Stimulated activated CD8-positive, alpha-beta memory T cell treated with anti-CD3 and anti-CD28 coated beads, Interleukin-7, amount 100 ng/mL, for 24 hours (primary cell): ENCODE data around the gene ROR2.

Source experiments
- DNase-seq: peaks from one replicate; pipeline ENCODE4 v3.0.0-alpha.2; 2020; ENCODE audit warnings: low read depth

The ROR2 gene

DNA sequence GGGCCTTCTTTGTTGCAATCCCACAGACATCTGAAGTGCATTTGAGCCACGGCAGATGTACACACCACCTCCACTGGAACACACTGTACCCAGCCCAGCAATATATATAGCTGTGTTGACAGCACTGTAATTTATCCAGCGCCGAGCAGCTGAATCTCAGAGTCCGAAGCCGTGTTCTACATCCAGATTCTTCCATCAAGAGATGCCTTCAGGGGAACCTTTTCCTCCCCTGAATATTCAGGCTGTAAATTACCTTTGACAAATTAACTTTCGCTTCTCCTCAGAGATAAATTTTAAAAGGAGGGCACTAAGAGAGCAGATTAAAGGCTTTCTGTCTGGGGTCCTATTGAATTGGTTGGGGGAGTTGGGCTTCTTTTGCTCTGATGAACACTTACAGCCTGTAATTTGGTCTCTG, 76.4 kb downstream of the ROR2 start:
- DNase-seq, result no peak

DNA sequence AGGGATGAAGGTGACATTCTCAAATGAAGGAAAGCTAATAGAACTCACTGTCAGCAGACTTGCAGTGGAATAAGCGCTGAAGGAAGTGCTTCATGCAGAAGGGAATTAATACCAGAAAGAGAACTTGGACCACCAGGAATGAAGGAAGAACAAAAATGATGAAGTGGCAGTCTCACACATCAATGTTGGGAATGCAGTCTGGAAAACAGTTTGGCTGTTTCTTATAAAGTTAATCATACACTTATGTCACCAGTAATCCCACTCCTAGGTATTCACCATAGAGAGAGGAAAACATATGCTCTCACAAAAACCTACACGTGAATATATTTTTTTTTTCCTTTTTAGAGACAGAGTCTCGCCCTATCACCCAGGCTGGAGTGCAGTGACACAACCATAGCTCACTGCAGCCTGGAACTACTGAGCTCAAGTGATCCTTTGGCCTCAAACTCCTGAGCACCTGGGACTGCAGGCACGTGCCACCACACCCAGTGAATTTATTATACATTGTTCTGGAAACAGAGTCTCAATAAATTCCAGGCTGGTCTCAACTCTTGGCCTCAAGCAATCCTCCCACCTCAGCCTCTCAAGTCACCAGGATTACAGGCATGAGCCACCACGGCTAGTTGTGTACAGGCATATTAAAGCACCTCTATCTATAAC, 81.2 kb downstream of the ROR2 start:
- DNase-seq, result no peak

DNA sequence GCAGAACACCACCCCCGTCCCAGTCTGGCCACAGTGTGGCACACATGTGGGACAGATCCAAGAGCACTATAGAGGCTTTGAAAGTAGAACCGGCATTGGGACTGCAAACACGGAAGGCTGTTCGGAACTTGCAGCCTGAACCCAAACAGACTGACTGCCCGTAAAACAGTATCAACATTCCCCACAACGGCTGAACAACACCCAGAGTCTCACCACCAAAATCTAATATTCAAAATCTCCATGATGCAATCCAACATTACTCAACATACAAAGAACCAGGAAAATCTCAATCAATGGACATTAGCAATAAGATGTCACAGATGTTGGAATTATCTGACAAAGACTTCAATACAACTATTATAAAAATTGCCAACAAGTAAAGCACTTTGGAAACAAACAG, 82.3 kb downstream of the ROR2 start:
- no peak for DNase-seq

- DNase-seq, result no peak
Measured at GRCh38 chr9:91865041-91865440, 85.0 kb downstream of the ROR2 start.

DNA sequence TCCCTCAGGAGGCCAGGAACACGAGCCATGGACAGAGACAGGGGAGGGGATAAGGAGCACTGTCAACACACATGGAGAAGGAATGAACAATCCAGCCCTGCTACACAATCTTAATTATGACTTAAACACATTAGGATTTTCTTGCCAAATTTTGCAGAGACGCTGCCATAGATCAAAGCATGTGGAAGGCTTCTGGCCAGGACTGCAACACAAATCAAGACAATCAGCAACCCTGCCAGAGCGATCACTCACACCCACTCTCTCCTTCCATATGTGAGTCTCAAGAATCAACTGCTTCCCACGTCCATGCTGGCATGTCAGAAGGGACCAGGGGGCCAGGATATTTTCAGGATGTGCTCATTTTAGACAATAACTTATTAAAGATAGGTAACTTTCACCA, 85.6 kb downstream of the ROR2 start:
- no peak for DNase-seq

DNA sequence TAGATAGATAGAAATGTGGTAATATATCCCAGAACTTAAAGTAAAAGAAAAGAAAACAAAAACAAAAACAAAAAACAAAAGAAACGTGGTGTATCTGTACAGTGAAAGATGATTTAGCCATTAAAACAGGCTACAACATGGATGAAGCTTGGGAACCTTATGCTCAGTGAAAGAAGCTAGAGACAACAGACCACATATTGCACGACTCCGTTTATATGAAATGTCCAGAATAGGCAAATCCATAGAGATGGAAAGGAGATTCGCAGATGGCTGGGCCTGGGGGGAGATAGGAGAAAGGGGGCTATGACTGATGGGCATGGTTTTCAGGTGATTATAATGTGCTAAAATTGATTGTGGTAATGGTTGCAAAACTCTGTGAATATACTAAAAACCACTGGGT, 86.6 kb downstream of the ROR2 start:
- no peak for DNase-seq

DNA sequence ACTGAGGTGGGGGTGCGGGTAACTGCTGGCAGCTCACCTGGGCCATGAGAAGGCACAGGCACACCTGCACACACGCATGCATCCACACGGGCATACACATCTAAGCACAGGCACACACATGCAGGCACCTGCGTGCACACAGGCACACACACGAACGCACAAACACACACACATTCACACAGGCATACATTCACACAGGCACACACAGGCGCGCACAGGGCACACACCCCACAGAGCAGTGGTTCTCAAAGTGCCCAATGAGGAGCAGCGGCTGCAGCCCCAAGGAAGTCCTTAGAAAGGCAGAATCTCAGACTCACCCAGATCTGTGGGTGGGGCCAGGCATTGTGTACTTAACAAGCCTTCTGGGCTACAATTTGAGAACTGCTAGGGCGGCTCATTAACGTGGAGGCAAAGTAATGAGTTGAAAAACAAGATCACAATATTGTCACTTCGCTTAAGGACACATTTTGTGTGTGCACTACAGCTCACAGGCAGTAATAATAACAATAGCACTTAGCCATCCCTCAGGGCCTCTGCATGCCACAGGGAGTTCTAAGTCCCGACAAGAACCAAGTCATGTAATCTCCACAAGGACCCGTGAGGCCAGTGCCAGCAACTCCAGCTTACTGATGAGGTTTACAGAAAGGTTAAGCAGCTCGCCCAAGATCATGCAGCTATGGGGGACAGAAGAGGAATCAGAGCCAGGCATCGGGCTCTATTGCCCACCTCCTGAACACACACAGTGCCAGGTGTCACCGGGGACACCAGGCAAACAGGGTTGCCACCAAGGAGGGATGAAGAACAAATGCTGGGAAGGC, 91.6 kb downstream of the ROR2 start:
- no peak for DNase-seq

- no peak for DNase-seq
Measured at GRCh38 chr9:91857291-91858212, 92.5 kb downstream of the ROR2 start.

DNA sequence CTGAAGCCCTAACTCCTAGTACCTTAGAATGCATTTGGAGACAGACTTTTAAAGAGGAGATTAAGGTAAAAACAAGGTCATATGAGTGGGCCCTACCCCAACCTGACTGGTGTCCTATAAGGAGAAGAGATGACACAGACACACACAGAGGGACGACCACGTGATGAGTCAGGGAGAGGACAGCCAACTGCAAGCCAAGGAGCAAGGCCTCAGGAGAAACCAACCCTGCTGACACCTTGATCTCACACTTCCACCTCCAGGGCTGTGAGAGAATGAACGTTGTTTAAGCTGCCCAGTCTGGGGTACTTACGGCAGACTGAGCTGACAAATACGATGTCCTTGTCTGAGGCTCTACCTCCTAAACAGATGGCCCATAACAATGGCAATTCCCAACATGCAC, 93.6 kb downstream of the ROR2 start:
- DNase-seq, result no peak

DNA sequence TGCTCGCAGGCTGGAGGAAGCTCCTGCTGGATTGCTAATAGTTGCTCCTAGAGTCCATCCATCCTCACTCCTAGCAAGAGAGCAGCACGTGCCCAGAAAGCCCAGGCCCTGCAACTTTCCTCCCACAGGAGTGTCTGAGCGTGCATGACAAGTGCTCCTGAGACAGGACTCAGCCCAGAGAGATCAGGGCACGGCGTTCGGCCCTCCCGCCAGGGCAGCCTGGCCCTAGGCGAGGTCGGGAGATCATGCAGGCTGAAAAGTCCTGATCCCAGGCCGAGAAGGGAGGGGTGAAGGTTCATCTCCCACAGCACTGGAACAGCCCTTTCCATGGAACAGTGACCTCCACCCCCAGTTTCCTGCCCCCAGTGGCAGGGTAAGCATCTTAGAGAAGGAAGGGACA, 94.8 kb downstream of the ROR2 start:
- DNase-seq, result no peak

- no peak for DNase-seq
Measured at GRCh38 chr9:91852801-91853347, 97.2 kb downstream of the ROR2 start.

- no peak for DNase-seq
Measured at GRCh38 chr9:91849694-91850093, 100.3 kb downstream of the ROR2 start.

DNA sequence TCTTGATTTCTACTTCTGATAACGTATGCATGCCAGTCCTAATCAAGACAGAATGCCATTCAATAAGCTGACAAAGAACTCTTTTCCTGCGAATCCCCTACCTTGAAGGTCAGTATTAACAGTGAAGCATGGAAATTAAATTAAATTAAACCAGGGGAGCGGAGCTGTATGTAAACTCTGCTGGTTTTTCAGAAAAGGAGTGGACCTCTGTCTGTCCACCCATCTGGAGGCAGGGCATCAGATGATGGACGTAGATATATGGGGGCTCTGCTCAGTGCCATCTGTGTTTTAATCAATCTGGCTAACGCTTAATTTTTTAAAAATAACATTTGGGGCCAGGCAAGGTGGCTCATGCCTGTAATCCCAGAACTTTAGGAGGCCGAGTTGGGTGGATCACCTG, 101.9 kb downstream of the ROR2 start:
- DNase-seq, result no peak

DNA sequence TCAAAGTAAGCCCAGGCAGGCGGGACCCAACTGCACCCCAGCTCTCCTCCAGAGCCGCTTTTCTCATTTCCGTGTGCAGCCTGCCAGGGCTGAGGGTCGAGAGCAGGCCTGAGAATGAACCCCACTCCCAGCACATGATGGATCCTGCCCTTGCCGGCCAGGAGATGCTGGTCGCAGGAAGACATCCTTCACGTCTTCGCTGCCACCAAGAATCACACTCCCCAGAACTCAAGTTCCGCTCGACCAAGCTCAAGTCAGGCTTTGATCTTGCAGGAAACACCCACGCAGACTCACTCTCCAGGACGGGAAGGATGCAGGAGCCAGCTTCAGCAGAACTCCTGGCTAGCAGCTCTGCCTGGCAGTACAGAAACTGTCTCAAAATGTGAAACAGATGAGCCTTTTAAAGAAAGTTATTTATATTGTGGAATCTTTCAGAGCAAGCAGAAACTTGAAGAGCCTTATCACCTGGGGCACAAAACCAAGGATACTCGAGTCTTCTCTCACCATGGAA, 102.4 kb downstream of the ROR2 start:
- DNase-seq, result no peak

DNA sequence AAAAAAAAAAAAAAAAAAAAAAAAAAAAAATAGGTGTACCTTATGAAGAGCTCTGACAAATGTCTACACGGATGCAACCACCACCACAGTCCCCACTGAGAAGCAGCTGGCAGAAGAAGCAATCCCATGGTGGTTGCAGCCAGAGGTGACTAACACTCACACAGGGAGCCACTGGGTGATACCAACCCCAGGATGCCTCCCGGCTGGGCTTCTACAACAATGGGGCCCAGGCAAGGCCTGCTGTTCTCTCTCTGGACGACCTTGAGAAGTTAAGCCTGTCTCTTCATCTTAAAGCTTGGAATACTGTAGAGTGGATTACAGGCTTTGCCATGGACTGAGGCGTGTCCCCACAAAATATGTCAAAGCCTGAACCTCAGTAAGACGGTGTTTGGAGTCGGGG, 104.1 kb downstream of the ROR2 start:
- DNase-seq, result no peak

- DNase-seq, result no peak
Measured at GRCh38 chr9:91844701-91845291, 105.2 kb downstream of the ROR2 start.

GRCh38 chr9:91844190-91844589, 105.8 kb downstream of the ROR2 start:
- DNase-seq, result no peak

DNA sequence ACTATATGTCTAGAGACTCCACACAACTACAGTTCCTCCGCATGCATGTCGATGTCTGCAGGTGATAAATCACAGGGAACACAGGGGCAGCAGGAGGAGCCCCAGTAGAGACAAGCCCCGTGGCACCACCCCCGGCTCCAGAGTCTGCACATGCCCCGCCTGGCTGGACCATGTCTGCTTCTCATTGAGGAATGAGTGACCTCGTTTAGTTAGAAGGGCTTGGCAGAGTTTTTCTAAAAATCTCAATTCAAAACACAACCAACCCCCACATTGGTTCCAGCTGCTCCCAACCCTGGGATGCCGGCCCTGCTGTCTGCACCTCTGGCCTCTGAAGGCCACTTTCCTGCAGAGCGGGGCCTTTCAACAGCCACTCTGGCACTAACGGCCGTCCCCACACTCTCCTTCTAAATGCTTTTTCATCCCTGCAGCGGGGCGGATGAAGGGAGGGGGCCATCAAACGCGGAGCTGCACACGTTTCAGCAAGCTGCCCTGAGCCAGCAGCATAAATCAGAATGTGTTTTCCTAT, 106.3 kb downstream of the ROR2 start:
- DNase-seq, result no peak

DNA sequence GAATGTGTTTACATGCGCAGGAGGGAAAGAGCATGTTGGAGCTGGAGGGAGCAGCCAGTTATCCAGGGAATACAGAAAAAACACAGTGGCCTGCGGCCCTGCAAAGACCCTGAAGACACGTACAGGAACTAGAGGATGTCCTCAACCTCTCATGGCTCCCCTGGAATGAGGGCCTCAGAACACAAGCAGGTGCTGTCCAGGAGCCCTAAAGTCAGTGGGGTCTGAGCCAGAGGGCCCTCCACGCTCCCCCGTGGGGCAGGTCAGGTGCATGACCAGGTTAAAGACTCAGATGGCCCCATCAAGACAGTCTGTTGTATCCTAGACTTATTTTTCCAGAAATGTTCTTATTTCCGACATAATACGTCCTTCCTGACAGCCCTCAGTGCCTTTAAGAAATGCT, 106.9 kb downstream of the ROR2 start:
- no peak for DNase-seq

DNA sequence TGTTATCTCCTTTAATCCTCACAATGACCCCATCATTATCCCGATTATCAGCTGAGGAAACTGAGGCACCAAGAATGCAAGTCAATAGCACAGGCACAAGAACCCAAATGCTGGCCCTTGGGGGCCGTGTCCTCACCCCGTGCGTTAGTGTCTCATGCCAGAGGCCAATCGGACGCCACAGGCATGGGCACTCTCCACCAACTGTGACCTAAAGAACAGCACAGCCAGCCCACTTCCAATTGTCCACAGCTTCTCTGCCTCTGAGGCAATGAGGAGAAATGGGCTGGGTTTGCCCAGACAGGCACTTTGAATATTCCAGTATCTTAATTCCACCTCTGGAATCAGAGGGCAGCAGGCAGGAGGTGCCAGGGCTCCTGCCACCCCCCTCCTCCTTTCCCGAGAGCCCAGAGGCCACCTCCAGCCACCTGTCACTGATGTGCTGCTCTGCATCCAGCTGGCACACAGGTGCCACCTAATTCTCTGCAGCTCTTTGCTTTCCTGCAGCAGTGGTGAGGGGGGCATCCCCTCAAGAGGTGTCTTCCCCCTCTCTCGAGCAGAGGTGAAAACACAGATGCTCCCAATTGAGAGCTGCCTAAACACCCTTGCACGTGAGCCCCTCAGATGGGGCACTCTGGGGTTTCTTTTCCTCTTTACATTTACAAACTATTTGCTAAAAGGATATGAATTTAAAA, 107.5 kb downstream of the ROR2 start:
- DNase-seq, result no peak

GRCh38 chr9:91841591-91841990, 108.4 kb downstream of the ROR2 start:
- no peak for DNase-seq
